BLaER1 treated with 17β-estradiol and CSF1 and Interleukin-3, amounts not matched to agents 10 nM and 100 nM (cell line): ENCODE results near the gene RETREG1.

ENCODE experiments used
- H3K27ac ChIP-seq, 11 experiments: shearing (Covaris generic); formaldehyde crosslinking; 2 replicates each; pipeline ENCODE4 v1.8.1; 2022
- H3K27me3 ChIP-seq, 11 experiments: shearing (Covaris generic); formaldehyde crosslinking; 2 replicates each; pipeline ENCODE4 v1.8.1; 2022
- H3K36me3 ChIP-seq, 11 experiments: shearing (Covaris generic); formaldehyde crosslinking; 2 replicates each; pipeline ENCODE4 v1.8.1; 2022
- H3K4me1 ChIP-seq, 10 experiments: shearing (Covaris generic); formaldehyde crosslinking; 2 replicates each; pipeline ENCODE4 v1.8.1; 2022
- H3K4me2 ChIP-seq, 11 experiments: shearing (Covaris generic); formaldehyde crosslinking; 2 replicates each; pipeline ENCODE4 v1.8.1; 2022
- H3K4me3 ChIP-seq, 10 experiments: shearing (Covaris generic); formaldehyde crosslinking; 2 replicates each; pipeline ENCODE4 v1.8.1; 2022
- H3K9ac ChIP-seq, 11 experiments: shearing (Covaris generic); formaldehyde crosslinking; 2 replicates each; pipeline ENCODE4 v1.8.1; 2022
- H3K9me3 ChIP-seq, 11 experiments: shearing (Covaris generic); formaldehyde crosslinking; replicated peaks in 1 of 11; 2 replicates each; pipeline ENCODE4 v1.8.1; 2022
- H4K20me1 ChIP-seq, 11 experiments: shearing (Covaris generic); formaldehyde crosslinking; 2 replicates each; pipeline ENCODE4 v1.8.1; 2022
- Cebpa-rat ChIP-seq, 11 experiments: shearing (Covaris generic); IDR thresholded peaks; 2 replicates each; pipeline ENCODE4 v1.8.1; 2022

Gene RETREG1

GRCh38 chr5:16518606-16519005 is 98.2 kb downstream of the RETREG1 start:
- Histone ChIP-seq H3K9ac (no peak overlapping the region), H3K4me1 (peaks cover 0 to 20% (median 9%) of the 10 kb centered on the region in 10 experiments; a peak in 14 of 20 replicates), H3K27ac (no peak overlapping the region), H3K4me2 (no peak overlapping the region), H3K9me3 (no peaks in the 10 kb centered on the region), H3K4me3 (no peak overlapping the region), H3K36me3 (no peaks in the 10 kb centered on the region), H4K20me1 (peaks cover 0 to 37% (median 0%) of the 10 kb centered on the region in 11 experiments; a peak in 2 of 22 replicates), H3K27me3 (no peaks in the 10 kb centered on the region)
- TF ChIP-seq Cebpa-rat (IDR thresholded peaks at IDR 0.05), result no peak

DNA sequence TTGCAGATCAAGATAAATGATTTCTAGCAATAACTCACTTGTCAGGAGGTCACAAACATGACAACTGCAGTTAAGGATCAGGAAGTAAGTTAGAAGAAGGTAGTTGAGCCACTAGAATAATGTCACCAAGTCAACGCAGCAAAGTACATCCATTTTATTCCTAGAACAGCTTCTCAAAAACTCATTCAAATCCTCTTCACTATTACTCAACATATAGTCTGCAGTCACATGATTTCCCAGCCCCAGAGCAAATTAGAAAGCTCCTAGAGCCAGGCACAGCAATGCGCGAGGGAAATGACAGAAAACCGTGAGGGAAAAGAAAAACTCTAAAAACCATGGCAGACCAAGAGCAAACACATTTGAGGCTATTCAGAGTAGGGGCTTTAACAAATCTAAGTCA is 101.3 kb downstream of the RETREG1 start:
- H3K4me1 ChIP-seq, result 0 out of 20 replicates have a peak, but pooled peaks cover 0 to 3% (median 0%) of the 10 kb centered on the region in 10 experiments

DNA sequence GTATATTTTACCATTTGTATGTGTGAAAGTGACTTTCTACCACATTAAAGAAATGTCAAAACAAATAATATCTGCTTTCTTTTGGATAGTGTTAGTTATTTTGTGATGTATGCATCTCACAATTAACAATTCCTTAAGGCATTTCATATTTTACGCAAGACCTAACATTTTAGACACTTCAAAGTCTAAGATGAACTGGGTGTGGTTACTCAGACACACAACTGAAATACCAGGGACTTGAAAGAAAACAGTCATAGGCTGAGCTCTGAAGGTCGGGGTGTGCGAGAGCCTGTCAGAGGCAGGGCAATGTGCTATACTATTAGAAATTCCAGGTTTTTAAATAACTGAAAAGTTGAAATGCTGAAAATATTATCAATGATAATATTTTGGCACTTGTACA is 106.7 kb downstream of the RETREG1 start:
- H3K4me1 ChIP-seq, result 0 out of 20 replicates have a peak, but pooled peaks cover 0 to 2% (median 0%) of the 10 kb centered on the region in 10 experiments
- no peak for TF ChIP-seq Cebpa-rat (IDR thresholded peaks at IDR 0.05)

More for the DNA sequence above, 101.3 kb downstream of the RETREG1 start:
- peaks cover 0 to 23% (median 0%) of the 10 kb centered on the region in 11 experiments; a peak in 2 of 22 replicates for H4K20me1 ChIP-seq
- H3K4me3 ChIP-seq, result no peak overlapping the region
- no peak overlapping the region for H3K4me2 ChIP-seq
- H3K27me3 ChIP-seq, result no peaks in the 10 kb centered on the region
- no peaks in the 10 kb centered on the region for H3K9me3 ChIP-seq
- H3K27ac ChIP-seq, result no peak overlapping the region
- H3K9ac ChIP-seq, result no peak overlapping the region
- H3K36me3 ChIP-seq, result no peaks in the 10 kb centered on the region
- no peak for TF ChIP-seq Cebpa-rat (IDR thresholded peaks at IDR 0.05)

GRCh38 chr5:16508730-16509531 is 107.9 kb downstream of the RETREG1 start:
- no peak for TF ChIP-seq Cebpa-rat (IDR thresholded peaks at IDR 0.05)
- H3K4me1 ChIP-seq, result no peaks in the 10 kb centered on the region
- no peak overlapping the region for H3K27ac ChIP-seq
- no peaks in the 10 kb centered on the region for H3K9me3 ChIP-seq
- H3K4me3 ChIP-seq, result no peak overlapping the region
- no peak overlapping the region for H3K9ac ChIP-seq
- peaks cover 0 to 18% (median 0%) of the 10 kb centered on the region in 11 experiments; a peak in 2 of 22 replicates for H4K20me1 ChIP-seq
- no peak overlapping the region for H3K4me2 ChIP-seq
- H3K36me3 ChIP-seq, result peaks cover 0 to 9% (median 0%) of the 10 kb centered on the region in 11 experiments; a peak in 2 of 22 replicates
- H3K27me3 ChIP-seq, result no peaks in the 10 kb centered on the region

More for the DNA sequence above, 106.7 kb downstream of the RETREG1 start:
- no peaks in the 10 kb centered on the region for H3K9me3 ChIP-seq
- no peaks in the 10 kb centered on the region for H3K27me3 ChIP-seq
- no peak overlapping the region for H3K9ac ChIP-seq
- H3K36me3 ChIP-seq, result peaks cover 0 to 9% (median 0%) of the 10 kb centered on the region in 11 experiments; a peak in 1 of 22 replicates
- H3K27ac ChIP-seq, result no peak overlapping the region
- H3K4me3 ChIP-seq, result no peak overlapping the region
- no peak overlapping the region for H3K4me2 ChIP-seq
- H4K20me1 ChIP-seq, result peaks cover 0 to 18% (median 0%) of the 10 kb centered on the region in 11 experiments; a peak in 2 of 22 replicates

DNA sequence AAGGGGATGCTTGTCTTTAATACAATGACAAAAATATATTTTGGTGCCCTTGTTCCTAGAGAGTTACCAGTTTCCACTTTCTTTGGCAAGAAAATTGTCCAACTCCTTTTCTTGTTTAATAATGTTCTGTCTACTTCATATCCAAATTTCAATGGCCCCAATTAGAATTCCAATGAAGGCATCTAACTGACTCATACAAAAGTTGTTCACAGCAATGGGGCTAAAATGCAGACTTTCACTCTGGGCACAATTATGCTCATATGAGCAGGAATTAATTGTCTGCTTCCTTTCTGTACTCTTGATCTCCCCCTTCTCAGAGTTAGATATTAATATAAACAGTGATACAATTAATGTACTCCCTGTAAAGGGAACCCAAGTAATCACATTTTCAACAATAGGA is 109.1 kb downstream of the RETREG1 start:
- H3K4me1 ChIP-seq, result no peaks in the 10 kb centered on the region
- no peak overlapping the region for H3K27ac ChIP-seq
- no peak overlapping the region for H3K9ac ChIP-seq
- H4K20me1 ChIP-seq, result peaks cover 0 to 19% (median 0%) of the 10 kb centered on the region in 11 experiments; a peak in 2 of 22 replicates
- no peak overlapping the region for H3K4me3 ChIP-seq
- peaks cover 0 to 9% (median 0%) of the 10 kb centered on the region in 11 experiments; a peak in 2 of 22 replicates for H3K36me3 ChIP-seq
- no peak overlapping the region for H3K4me2 ChIP-seq
- no peaks in the 10 kb centered on the region for H3K27me3 ChIP-seq
- TF ChIP-seq Cebpa-rat (IDR thresholded peaks at IDR 0.05), result no peak
- H3K9me3 ChIP-seq, result no peaks in the 10 kb centered on the region

- Histone ChIP-seq H3K4me3 (no peak overlapping the region), H3K27me3 (no peaks in the 10 kb centered on the region), H3K9me3 (no peaks in the 10 kb centered on the region), H3K4me1 (no peaks in the 10 kb centered on the region), H3K36me3 (peaks cover 0 to 9% (median 0%) of the 10 kb centered on the region in 11 experiments; a peak in 2 of 22 replicates), H4K20me1 (peaks cover 0 to 15% (median 0%) of the 10 kb centered on the region in 11 experiments; a peak in 2 of 22 replicates), H3K9ac (no peak overlapping the region), H3K4me2 (no peak overlapping the region), H3K27ac (no peak overlapping the region)
- TF ChIP-seq Cebpa-rat (IDR thresholded peaks at IDR 0.05), result no peak
Observed at GRCh38 chr5:16505904-16506303, 110.9 kb downstream of the RETREG1 start.

- peaks cover 0 to 16% (median 0%) of the 10 kb centered on the region in 11 experiments; a peak in 2 of 22 replicates for H4K20me1 ChIP-seq
- H3K27me3 ChIP-seq, result no peaks in the 10 kb centered on the region
- H3K9ac ChIP-seq, result no peak overlapping the region
- no peak for TF ChIP-seq Cebpa-rat (IDR thresholded peaks at IDR 0.05)
- no peaks in the 10 kb centered on the region for H3K4me1 ChIP-seq
- H3K4me3 ChIP-seq, result no peak overlapping the region
- peaks cover 0 to 4% (median 0%) of the 10 kb centered on the region in 11 experiments; a peak in 1 of 22 replicates for H3K9me3 ChIP-seq
- H3K27ac ChIP-seq, result no peak overlapping the region
- peaks cover 0 to 9% (median 0%) of the 10 kb centered on the region in 11 experiments; a peak in 2 of 22 replicates for H3K36me3 ChIP-seq
- H3K4me2 ChIP-seq, result no peak overlapping the region
Observed at GRCh38 chr5:16505140-16505891, 111.5 kb downstream of the RETREG1 start.

DNA sequence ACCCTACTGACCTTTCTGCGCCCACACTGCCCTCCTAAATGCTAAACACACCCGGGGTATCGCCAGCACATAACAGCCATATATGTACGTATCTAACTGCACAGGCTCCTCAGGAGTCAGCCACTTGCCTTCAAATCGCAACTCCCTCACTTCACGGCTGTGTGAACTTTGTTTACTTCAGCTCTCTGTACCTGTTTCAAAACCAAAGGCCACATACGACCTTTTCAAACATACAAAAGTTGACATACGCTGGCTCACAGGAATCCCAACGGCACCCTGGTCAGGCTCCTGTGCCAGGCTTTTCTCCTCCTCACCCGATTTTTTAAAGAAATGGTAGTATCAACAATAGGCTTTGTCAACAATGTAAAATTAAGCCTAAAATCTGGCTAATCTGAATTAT is 112.2 kb downstream of the RETREG1 start:
- peaks cover 0 to 9% (median 0%) of the 10 kb centered on the region in 11 experiments; a peak in 4 of 22 replicates for H3K36me3 ChIP-seq

GRCh38 chr5:16502866-16503265 is 113.9 kb downstream of the RETREG1 start:
- Histone ChIP-seq H3K36me3 (peaks cover 0 to 15% (median 0%) of the 10 kb centered on the region in 11 experiments; a peak in 5 of 22 replicates), H3K27me3 (no peaks in the 10 kb centered on the region), H3K9me3 (peaks cover 0 to 22% (median 8%) of the 10 kb centered on the region in 11 experiments; a peak in 13 of 22 replicates), H3K4me2 (no peak overlapping the region), H3K9ac (no peak overlapping the region), H3K4me1 (no peaks in the 10 kb centered on the region), H4K20me1 (peaks cover 0 to 14% (median 0%) of the 10 kb centered on the region in 11 experiments; a peak in 1 of 22 replicates), H3K4me3 (no peak overlapping the region), H3K27ac (no peak overlapping the region)
- TF ChIP-seq Cebpa-rat (IDR thresholded peaks at IDR 0.05), result no peak

More for the DNA sequence above, 112.2 kb downstream of the RETREG1 start:
- TF ChIP-seq Cebpa-rat (IDR thresholded peaks at IDR 0.05), result no peak
- Histone ChIP-seq H4K20me1 (peaks cover 0 to 14% (median 0%) of the 10 kb centered on the region in 11 experiments; a peak in 2 of 22 replicates), H3K9ac (no peak overlapping the region), H3K9me3 (peaks cover 0 to 11% (median 0%) of the 10 kb centered on the region in 11 experiments; a peak in 7 of 22 replicates), H3K4me3 (no peak overlapping the region), H3K4me1 (no peaks in the 10 kb centered on the region), H3K27ac (no peak overlapping the region), H3K27me3 (no peaks in the 10 kb centered on the region), H3K4me2 (no peak overlapping the region)
